Spleen (tissue), 7 donors: Measurements from ENCODE around the gene IL1R2.

Experiments
- POLR2A ChIP-seq, 3 donors: fragments of 450-650 bp; IDR thresholded peaks; one replicate each; pipeline ENCODE4 v1.5.1; 2017; ENCODE audit warnings: antibody characterized with exemption in 3 of 3, mild to moderate bottlenecking in 1 of 3
- POLR2AphosphoS5 ChIP-seq, 3 donors: sonication (generic); formaldehyde crosslinking; IDR thresholded peaks; one replicate each; pipeline ENCODE4 v1.5.1; 2017; ENCODE audit warnings: antibody characterized with exemption in 3 of 3
- TF ChIP-seq, protein P1 (sequence below), 11 experiments: fragments of 200-600 bp in 7 of 11; fragments of 450-650 bp in 4 of 11; sonication (generic) in 4 of 11; IDR thresholded peaks in 8 of 11; conservative IDR thresholded peaks in 3 of 11; 1 replicate in 7 of 11; 2 replicates in 4 of 11; pipeline versions ENCODE4 v1.4.0 to v1.8.0; 2016 to 2021; ENCODE audit warnings: antibody characterized with exemption in 11 of 11, inconsistent platforms in 4 of 11, mild to moderate bottlenecking in 1 of 11
- donor health status: DM: no; HTN: no; CAD: no; lungs with moderate emphysema.
- donor health status: DM: no; HTN: no; CAD: no.
- donor health status: DM: no; HTN: no; CAD: no.

DNA sequence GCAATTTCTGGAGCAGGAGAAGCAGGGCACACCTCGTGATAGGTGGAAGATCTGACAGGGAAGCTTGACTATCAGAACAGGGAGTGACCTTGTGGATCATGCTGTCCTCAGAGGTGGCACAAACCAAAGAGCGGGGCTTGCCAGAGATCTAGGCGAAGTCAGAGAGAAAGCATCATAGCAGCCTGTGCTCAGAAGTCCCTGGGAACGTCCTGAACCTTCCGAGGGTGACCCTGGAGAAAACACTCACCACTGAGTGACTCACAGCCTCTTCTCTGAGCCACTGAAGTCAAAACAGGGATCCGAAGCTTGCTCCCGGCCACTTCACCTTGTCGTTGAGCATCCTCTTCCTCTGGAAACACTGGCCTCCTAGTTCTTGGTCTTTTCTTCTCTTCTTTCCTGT, 56.7 kb downstream of the IL1R2 start:
- no peak for TF ChIP-seq POLR2A (IDR thresholded peaks at IDR 0.05)
- TF ChIP-seq, protein P1, sequence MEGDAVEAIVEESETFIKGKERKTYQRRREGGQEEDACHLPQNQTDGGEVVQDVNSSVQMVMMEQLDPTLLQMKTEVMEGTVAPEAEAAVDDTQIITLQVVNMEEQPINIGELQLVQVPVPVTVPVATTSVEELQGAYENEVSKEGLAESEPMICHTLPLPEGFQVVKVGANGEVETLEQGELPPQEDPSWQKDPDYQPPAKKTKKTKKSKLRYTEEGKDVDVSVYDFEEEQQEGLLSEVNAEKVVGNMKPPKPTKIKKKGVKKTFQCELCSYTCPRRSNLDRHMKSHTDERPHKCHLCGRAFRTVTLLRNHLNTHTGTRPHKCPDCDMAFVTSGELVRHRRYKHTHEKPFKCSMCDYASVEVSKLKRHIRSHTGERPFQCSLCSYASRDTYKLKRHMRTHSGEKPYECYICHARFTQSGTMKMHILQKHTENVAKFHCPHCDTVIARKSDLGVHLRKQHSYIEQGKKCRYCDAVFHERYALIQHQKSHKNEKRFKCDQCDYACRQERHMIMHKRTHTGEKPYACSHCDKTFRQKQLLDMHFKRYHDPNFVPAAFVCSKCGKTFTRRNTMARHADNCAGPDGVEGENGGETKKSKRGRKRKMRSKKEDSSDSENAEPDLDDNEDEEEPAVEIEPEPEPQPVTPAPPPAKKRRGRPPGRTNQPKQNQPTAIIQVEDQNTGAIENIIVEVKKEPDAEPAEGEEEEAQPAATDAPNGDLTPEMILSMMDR (IDR thresholded peaks at IDR 0.05 in 8 of 11, conservative IDR thresholded peaks at IDR 0.05 in 3 of 11) = no peak
- TF ChIP-seq POLR2AphosphoS5 (IDR thresholded peaks at IDR 0.05) = no peak
